GM21723 (cell line): Measurements from ENCODE around the gene KCNQ5.

Experiments
- ATAC-seq: cut with Tn5 transposase; IDR thresholded peaks from one replicate; pipeline ENCODE4 v1.9.1; 2021; ENCODE audit warnings: mild to moderate bottlenecking, moderate library complexity; ENCODE audit not compliant: unreplicated experiment

KCNQ5 gene

DNA sequence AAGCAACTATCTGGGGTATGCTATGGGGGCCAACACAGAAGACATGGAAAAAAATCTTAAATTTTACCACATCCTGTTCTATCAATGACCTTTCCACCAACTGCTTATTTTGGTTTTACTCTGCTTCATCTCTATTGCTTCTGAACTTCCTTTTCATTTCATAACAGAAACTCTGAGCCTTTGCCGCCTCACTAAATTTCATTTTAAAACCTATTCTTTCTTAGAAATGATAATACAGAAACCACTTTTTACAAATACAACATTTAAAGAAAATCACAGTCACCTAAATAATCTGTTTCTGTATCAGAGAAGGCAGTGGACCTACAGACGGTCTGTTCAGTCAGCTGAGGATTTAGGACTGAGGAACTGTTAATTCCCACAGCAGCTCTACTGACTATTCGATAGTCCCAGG lies 117.5 kb downstream of the KCNQ5 start:
- ATAC-seq: peak; percentile 70

DNA sequence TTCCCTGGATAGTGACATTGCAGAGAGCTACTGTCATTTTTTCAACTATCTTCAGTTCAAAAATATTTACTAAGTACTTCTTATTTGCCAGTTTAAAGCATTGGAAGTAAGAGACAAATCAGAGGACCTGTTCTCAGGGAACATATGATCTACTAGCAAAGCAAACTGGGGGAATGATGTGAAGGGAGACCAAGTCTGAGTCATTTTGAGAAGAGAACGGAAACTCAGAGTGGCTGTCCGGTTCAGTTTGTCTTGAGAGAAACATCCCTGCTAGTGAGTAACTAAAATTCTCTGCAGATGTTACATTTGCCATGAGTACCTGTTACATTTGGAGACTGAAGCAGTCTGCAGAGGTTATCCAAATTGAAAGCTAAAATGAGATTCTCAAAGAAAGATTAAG lies 118.3 kb downstream of the KCNQ5 start:
- ATAC-seq: peak; percentile 89

DNA sequence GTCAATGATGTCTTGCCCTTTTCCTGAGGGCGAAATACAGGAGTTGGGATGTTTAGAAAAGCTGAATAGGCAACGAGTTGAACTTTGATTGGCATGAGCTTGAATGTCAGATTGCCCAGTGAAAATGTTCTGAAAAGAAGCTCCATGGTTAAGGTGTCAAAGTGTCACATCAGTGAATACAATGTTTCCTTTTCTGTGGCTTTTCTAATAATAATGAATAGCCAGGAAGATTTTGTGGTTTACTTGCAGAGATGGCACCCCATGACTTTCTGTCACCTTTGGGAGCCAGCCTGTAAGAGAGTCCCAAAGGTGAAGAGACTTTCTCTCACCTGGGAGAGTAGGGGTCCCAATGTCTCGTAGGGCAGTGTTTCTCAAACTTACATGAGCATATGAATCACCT lies 119.2 kb downstream of the KCNQ5 start:
- no peak for ATAC-seq

DNA sequence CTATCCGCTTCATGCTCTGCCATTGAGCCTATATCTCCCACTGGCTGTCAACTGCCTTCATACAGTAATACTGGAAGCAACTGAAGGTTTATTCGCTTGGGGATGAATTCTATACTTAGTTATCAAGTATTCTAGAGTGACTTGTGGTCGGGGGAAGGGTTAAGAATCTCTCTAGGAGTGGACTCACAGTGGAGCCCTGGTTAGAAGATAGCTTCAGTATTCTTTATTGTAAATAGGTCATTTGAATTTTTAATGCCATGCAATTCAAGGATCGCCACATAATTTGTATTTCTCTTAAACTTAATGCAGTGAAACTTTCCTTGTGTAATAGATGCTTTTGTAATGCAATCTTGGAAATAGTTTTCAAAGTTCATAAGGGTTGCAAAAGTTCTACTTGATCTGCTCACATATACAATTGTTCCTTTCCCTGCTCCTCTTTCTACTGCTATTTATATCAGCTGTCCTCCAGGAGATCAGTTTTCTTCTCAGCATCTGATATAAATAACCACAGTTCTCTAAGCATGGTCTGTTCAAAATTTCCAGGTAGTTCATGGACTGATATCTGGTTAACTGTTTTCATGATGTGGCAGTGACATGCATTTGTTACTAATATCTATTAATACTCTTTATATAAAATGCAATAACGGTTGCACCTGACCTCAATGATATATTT lies 120.3 kb downstream of the KCNQ5 start:
- ATAC-seq: no peak

DNA sequence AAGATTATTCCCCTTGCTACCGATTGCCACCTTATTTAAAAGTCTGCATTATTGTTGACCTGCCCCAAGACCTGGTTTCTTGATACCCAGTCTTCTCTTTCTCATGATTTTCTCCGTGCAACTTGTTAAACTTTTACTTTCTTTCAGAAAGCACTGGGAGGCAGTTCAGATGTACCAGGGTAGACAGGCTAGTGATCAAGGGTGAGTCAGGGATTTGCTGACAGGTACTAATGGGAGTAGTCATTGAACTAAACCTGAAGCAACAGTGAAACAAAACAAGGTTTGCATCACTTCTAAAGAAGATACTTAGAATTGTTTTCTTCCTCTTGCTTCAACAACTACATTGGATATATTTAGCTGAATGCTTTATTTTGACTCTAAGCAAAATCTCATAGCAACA lies 124.4 kb downstream of the KCNQ5 start:
- no peak for ATAC-seq

DNA sequence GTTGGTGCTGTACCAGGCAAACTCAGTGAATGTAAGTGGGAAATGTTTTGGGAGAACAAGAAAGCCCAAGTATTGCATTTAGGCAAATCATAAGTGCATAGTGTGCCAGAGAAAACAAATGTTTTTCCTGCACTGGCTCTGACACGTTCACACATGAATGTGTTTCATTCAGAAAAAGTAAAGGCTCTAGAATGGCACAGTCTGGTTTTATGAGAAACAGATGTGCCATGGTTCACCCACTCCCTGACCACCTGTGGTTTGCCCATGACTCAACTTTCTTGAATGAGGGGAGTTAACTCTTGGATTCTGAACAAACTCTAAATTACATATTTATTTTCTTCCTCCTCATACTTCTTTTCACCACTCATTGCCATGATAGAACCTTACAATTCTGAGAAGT lies 126.9 kb downstream of the KCNQ5 start:
- peak; percentile 59 for ATAC-seq

DNA sequence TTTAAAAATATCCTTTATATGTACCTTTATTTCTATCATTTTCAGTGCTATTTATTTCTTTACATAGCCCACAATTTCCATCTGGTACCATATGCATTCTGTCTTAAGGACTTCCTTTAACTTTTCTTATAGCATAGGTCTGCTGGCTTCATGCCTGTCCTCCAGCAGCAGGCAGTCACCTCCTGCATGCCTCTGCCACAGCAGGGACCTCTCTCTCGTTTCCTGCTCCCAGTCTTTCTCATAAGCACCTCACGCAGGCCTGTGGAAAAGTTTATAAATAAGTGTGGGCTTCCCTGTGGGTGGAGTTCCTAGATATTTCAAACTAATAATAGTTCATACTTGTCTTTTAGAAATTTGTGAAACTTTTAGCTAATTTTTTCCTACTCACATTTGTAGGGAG lies 133.9 kb downstream of the KCNQ5 start:
- no peak for ATAC-seq

DNA sequence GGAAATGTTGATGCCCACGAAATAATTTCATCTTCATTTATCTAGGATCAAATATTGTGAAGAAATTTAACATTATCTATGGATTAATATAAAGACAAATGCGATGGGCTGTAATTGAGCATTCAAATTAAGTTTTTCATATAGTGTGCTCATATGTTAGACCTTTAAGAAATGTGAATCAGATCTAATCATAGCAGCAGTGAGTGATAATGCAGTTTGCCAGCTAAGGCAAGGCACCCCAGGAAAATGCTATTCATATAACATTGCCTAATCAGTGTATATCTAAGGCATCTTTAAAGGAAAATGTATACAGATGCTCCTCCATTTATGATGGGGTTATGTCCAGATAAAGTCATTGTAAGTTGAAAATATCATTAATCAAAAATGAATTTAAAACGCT lies 135.2 kb downstream of the KCNQ5 start:
- no peak for ATAC-seq

DNA sequence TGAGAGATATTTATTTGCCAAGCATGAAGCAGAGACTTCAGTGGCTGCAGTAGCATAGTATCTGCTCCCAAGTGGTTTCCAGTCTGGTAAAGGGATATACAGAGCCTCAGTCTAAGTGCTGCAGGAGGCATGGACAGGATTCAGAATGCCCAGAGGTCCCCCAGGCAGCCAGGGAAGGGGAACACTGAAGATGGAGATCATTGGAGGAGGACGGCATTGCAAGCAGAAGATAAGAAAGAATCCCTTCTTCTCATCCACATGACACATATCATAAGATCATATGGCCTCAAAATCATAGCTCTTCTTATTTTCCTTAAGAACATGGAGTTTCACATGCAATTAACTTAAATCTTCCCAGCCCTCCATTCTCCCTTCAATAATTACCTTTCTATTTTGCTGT lies 136.1 kb downstream of the KCNQ5 start:
- ATAC-seq: no peak

DNA sequence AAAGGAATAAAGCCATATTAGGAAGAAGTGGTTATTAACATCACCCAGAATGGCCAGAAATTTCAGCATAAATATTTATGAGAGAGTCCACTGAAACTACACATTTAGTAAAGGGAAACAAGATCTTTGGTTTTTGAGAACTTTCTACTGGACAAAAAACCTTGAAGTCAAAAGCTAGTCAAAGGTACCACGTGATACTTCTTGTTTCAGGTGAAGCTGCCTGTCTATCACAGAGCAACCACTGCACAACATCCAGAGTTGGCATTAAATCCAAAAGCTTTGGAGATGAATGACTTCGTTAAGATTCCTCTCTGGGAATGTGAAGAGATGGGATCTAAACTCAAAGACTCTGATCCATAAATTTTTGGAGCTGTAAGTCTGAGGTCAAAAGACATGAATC lies 137.0 kb downstream of the KCNQ5 start:
- no peak for ATAC-seq

DNA sequence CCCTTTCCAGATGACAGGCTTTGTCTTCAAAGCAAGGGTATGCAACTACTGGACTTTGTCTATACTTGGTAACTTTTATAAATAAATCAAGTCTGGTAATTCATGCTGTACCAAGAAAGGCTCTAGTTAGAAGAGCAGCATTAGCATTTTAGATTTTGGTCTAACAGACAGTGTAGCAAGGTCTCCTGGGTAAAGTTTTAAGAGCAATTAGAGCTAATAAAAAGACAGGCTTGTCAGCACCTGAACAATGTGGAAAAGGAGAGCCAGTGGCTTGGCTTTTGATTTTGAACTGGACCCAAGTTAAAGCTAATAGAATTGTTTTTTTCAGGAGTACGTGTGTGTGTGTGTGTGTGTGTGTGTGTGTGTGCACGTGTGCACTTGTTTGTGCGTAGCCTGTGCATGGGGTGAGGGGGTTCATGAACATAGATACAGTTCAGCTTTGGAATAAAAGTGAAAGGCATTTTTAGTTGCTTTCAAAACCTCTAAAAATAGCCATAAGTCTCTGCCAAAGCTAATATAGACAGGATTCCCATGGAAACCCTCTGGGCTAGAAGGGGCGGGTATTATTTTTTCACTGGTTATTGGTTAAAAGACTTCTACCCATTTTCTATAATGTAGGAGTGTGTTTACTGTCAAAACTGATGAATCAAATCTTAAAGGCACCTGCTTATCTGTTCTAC lies 138.4 kb downstream of the KCNQ5 start:
- ATAC-seq: no peak

DNA sequence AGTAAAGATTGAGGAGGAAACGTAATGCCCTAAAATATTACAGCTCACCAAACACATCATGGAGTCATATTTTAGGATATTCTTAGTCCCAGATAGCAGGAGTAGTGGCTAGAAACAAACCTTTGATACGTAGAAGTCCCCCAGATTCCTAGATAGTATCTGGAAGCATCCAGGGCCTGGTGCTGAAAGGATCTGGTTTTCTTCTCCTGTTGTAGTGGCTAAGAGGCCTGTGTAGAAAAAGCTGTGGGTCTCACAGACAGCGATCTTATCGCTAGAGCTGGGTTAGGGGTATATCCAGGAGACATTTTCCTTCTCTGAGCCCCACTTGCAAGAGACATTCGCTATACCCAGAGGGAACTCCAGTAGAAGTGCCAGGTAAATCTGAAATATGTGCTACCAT lies 139.9 kb downstream of the KCNQ5 start:
- no peak for ATAC-seq

DNA sequence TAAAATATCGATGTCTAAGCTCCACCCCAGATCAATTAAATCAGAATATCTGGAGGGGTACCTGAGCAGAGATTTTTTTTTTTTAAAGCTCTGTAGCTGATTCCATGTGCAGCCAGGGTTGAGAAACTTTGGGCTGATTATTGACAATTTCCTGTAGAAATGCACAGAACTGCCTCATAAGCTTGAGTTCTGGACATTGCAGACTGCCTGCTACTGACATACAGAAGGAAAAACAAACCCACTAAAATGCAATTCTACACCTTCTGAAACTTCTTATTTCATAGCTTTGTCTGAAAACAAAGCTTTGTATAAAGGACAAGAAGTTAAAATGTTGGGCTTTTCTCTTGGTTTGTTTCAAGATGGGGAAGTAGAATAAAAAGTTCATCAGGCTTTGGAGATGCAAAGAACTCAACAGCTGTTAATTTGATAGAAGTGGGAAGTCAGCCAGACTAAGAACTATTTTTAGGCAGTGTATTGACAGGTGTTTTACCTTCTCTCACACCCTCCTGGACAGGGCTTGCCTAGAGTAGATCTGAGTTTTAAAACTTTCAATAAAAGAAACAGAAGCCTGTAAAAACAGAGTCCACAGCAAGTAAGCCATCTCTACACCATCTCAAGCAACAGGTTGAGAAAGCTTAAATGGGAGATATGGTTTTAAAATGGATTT lies 147.7 kb downstream of the KCNQ5 start:
- peak; percentile 81 for ATAC-seq

DNA sequence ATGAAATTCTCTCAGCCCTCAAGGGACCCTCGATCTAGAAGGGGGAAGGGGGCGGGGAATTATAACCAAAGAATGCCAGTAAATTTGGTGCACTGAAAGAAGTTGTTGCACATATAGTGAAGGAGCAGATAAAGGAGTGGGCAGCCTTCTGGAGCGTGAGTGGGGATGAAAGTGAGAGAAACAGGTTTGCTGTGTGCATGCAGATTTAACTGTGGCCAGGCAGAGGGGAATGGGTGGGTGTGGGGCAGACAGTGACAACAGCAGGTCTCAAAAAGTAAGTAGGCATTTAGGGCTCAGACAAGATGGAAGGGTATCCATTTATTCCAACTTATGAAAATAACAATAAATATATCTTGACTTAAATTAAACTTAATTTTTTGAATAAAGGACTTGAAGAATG lies 149.1 kb downstream of the KCNQ5 start:
- ATAC-seq: no peak

DNA sequence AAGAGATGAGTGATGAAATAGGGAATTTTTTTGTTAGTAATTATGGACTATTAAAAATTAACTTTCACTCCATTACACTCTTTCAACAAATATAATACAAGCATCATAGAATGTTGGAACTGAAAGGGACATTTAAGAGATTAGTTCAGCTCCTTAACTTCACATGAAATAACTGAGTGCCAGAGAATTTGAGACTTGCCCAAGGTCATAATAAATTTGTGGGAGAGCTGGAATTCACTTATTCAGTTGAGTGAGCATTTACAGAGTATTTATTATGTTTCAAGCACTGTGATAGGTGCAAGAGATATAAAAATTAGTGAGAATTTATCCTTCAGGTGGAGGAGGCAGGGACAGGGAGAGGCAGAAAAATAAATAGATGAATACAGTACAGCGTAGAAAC lies 154.6 kb downstream of the KCNQ5 start:
- no peak for ATAC-seq

DNA sequence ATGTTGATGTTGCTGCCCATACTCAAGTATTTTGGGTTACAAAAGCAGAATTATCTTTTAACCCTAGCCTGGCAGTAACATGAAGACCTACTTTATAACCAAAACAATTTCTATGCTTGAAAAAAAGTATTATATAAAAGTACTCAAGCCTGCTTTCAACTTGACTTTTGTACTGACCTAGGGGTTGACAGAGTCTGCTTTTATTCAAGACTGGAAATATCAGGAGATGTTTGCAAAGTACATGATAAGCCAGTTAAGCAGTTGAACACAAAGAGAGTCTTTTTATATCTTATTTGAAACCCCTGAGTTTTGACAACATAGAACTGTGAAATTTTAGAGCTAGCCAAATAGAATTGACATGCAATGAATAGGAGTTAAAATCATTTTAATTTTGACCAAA lies 159.8 kb downstream of the KCNQ5 start:
- ATAC-seq: no peak

DNA sequence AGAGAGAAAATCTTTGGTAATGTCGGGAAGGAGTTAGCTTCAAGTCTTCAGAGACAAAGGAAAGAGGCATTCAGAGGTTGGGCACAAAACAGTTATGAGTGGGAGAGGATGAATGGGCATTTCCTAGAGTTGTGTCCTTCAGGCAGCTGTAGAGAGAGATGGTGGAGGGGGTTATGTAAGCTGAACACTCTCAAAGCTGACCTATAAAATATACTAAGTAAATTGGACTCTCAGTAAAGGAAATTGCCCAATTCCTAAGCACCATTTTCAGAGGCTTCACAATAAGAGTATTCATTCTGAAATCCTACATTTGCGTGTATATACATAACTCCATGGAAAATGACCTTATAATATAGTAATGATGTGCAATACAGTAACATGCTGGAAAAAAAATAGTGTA lies 161.2 kb downstream of the KCNQ5 start:
- no peak for ATAC-seq

DNA sequence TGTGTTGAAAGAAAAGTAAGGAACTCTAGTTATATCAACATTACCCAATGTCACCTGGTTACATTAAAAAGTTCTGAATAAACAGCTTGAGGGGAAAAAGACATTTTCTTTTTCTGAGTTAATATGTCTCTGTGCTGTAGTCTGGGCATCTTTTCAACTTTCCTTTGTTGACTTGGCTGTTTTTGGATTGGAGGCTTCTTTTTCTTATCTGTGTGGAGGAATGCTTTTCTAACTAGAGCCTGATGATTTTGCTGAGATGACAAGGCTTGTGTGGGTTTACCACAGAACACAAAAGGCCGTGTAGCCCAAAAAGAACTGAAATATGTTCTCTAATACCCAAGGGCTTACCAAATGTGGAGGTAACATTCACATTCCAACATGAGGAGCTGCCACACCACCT lies 161.8 kb downstream of the KCNQ5 start:
- no peak for ATAC-seq

DNA sequence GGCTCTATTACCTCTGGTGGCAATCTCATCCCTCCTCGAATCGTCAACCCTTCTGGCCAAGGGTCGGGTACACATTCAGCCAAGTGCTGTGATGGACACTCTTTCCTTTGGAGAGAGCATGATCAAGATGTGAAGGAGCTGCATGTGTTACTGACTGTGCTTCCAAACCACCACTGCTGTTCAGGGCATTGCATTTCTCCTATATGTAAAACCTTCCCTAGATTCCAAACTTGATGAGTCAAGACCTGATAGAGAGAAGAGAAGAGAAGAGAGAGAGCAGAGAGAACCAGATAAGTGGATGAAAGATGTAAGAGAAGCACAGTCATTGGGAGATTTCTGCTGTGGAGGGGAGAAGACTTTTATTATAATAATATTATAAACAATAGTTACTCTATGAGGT lies 162.2 kb downstream of the KCNQ5 start:
- no peak for ATAC-seq

DNA sequence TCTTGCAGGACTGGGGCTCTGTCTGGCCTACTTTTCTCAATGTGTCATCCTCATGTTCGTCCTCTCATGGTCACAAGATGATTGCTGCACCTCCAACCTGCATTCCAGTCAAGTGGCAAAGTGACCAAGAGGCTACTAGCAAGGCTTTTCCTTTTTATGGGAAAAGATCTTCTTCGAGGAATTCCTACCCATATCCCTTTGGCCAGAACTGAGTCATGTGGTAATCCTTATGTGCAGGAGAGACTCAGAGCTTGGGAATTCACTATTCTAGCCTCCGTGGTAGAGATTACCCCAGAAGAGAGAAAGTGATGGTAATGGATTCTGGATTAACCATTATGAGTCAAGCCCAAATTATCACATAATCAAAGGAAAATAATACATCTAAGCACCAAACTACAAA lies 162.7 kb downstream of the KCNQ5 start:
- ATAC-seq: no peak

DNA sequence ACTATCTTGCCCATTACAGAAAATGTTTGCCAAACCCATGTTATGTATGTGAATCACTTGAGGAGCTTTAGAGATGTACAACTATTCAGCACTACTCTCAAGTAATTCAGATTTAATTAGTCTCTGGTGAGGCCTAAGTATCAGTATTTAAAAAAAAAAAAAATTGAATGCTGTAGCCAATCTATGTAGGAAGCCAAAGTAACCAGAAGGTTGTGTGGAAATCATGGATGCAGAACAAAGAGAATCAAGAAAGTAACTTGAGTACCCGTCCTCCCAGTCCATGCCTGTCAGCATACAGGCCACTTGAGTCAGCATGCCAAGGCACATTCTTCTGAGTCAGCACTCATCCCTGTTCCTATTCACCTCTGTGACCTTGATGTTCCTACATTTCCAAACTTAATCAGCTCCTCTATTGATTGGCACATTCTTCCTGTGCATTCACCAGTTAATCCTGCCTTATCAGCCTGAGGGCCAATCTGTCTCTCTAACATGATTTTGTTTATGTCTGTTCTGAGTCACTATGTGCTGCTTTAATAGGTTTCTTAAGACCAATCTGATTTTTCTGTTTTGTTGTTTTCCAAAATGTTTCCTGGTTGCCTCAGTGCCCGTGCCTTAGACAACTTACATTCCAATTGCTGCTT lies 165.6 kb downstream of the KCNQ5 start:
- ATAC-seq: no peak

DNA sequence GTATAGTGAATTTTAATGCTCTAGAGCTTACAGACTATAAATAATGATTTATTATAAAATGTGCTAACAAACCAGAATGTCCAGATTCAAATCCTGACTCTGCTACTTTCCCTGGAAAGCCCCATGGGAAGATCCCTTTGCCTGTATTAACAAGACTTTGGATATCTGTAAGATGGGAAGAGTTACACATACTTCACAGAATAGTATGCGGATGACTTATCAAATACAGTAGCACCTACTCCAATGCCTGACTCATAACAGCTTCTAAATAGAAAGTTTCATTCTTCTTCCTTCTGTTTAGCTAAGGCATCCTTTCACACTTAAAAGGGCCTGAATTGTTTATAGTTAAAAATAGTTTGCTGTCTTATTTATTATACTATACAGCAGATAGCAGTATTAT lies 166.3 kb downstream of the KCNQ5 start:
- ATAC-seq: no peak
